ENCODE measurements around the gene DSCAML1.

Gene DSCAML1

GRCh38 chr11:117621226-117621625 is 175.8 kb downstream of the DSCAML1 start:
- TF ChIP-seq, protein P1, sequence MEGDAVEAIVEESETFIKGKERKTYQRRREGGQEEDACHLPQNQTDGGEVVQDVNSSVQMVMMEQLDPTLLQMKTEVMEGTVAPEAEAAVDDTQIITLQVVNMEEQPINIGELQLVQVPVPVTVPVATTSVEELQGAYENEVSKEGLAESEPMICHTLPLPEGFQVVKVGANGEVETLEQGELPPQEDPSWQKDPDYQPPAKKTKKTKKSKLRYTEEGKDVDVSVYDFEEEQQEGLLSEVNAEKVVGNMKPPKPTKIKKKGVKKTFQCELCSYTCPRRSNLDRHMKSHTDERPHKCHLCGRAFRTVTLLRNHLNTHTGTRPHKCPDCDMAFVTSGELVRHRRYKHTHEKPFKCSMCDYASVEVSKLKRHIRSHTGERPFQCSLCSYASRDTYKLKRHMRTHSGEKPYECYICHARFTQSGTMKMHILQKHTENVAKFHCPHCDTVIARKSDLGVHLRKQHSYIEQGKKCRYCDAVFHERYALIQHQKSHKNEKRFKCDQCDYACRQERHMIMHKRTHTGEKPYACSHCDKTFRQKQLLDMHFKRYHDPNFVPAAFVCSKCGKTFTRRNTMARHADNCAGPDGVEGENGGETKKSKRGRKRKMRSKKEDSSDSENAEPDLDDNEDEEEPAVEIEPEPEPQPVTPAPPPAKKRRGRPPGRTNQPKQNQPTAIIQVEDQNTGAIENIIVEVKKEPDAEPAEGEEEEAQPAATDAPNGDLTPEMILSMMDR (IDR thresholded peaks at IDR 0.05; ENCODE audit: extremely low read depth, insufficient read depth, missing control alignments): peak; percentile 60
- peak; percentile 45 for DNase-seq (ENCODE audit: low spot score)
- in situ Hi-C loops (cut with MboI; ENCODE audit: low pct_unique_long_range_greater_than_20kb, low sequenced_read_pairs, unreplicated experiment): loop anchor here (10.0 kb wide), 1 partner anchor 196 kb away; no protein-coding TSS in a partner anchor

DNA sequence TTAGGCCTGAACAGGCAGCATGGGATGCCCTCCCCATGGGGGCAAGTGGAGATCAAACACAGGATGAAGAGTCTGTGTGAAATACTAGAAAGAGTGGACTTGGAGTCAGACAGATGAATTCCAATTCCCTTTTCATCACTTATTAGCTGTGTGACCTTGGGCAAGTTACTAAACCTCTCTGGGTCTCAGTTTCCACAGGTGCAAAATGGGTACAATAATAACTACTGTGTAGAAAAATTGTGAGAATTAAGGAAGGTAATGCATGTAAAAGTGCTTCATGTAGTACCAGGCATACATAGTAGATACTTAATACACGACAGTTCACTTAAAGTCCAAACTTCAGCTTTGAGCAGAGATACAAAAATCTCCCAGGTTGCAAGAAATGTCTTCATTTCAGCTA is 176.4 kb downstream of the DSCAML1 start:
- TF ChIP-seq, protein P1 (IDR thresholded peaks at IDR 0.05; ENCODE audit: extremely low read depth, insufficient read depth, missing control alignments): no peak
- in situ Hi-C loops (cut with MboI; ENCODE audit: low pct_unique_long_range_greater_than_20kb, low sequenced_read_pairs, unreplicated experiment): loop anchor here (10.0 kb wide), 1 partner anchor 196 kb away; no protein-coding TSS in a partner anchor
- DNase-seq (ENCODE audit: low spot score): no peak

GRCh38 chr11:117620086-117620485 is 176.9 kb downstream of the DSCAML1 start:
- in situ Hi-C loops (cut with MboI; ENCODE audit: low pct_unique_long_range_greater_than_20kb, low sequenced_read_pairs, unreplicated experiment): loop anchor here (10.0 kb wide), 1 partner anchor 195 kb away; no protein-coding TSS in a partner anchor
- TF ChIP-seq, protein P1 (IDR thresholded peaks at IDR 0.05; ENCODE audit: extremely low read depth, insufficient read depth, missing control alignments): no peak

DNA sequence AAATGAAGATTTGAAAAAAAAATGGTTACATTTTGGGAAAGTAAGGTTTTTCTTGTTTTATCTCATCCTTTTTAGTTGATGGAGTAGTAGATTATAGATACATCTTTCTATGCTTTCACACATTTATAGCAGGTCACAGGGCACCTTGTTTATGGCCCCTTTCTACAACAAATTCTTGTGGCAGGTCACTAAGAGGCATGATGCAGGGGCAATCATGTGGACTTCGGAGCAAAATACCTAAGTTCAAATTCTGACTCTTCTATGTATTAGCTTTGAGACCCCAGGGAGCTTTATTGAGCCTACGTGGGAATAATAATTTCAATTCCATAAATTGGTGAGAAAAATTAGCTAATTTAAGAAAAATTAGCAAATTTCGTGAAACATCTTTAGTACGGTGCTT is 177.4 kb downstream of the DSCAML1 start:
- no peak for DNase-seq (ENCODE audit: low spot score)
- in situ Hi-C loops (cut with MboI; ENCODE audit: low pct_unique_long_range_greater_than_20kb, low sequenced_read_pairs, unreplicated experiment): loop anchor here (10.0 kb wide), 1 partner anchor 195 kb away; no protein-coding TSS in a partner anchor
- TF ChIP-seq, protein P1 (IDR thresholded peaks at IDR 0.05; ENCODE audit: extremely low read depth, insufficient read depth, missing control alignments): no peak

More at GRCh38 chr11:117620086-117620485, 176.9 kb downstream of the DSCAML1 start:
- no peak for DNase-seq (ENCODE audit: low spot score)

DNA sequence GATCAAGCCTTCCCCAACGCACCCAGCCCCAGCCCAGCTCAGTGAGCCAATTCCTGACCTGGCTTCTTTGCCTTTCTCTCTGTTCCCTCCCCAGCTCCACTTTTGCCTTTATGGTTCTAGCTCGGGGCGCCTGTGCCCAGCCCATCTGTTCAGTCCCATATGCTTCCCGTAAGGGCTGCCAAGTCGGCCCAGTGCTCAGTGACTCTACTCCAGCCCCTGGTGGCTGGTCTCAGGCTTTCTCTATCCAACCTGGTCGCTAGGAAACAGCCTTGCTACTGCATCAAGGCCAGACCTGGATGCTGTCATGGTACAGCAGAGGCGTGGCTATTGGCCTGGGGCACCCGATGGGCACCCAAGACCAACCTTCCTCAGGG is 178.0 kb downstream of the DSCAML1 start:
- TF ChIP-seq, protein P1 (IDR thresholded peaks at IDR 0.05; ENCODE audit: extremely low read depth, insufficient read depth, missing control alignments): no peak
- in situ Hi-C loops (cut with MboI; ENCODE audit: low pct_unique_long_range_greater_than_20kb, low sequenced_read_pairs, unreplicated experiment): no loop called here
- no peak for DNase-seq (ENCODE audit: low spot score)

DNA sequence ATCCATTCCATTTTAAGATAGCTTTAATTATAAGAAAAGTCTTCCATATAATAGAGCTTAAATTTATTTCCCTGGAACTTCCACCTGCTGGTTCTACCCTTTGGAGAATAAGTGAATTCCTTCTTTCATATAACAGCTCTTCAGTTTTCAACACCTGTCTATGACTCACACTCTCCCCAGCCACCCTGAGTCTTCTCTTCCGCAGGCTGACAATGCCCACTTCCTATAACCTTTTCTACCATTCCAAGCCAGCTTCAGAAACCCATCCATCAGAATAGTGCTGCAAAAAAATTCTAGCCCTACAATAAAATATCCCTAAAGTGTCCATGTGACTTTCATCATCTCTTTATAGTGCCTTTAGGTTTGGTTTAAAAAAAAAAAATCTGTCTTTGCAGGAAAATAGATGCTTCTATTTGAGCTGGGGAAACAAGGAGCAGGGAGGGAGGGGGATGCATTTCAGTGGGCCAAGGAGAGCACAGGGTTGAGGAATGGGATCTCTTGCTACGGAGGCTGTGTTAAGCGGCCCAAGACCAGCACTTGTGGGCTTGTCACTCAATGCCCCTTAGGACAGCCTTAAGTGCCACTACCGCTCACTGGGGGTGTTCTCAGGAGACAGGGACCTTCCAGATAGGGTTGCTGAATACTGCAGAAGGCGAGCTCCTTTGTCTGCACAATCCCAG is 178.6 kb downstream of the DSCAML1 start:
- in situ Hi-C loops (cut with MboI; ENCODE audit: low pct_unique_long_range_greater_than_20kb, low sequenced_read_pairs, unreplicated experiment): no loop called here
- DNase-seq (ENCODE audit: low spot score): no peak
- TF ChIP-seq, protein P1 (IDR thresholded peaks at IDR 0.05; ENCODE audit: extremely low read depth, insufficient read depth, missing control alignments): no peak
